Activated T-cell treated with anti-CD3 and anti-CD28 coated beads for 24 hours (primary cell): ENCODE measurements around the gene MYLK.
"Not testable (repeated sequence)": the region's sequence is repeated elsewhere in the genome, so short reads cannot be mapped to it uniquely, and the experiment has no call there.

Experiments used
- DNase-seq: peaks from one replicate; pipeline ENCODE4 v3.0.0-alpha.2; 2020; ENCODE audit warnings: low read depth

MYLK gene

GRCh38 chr3:123621850-123622189, 262.3 kb downstream of the MYLK start:
- DNase-seq: no peak

GRCh38 chr3:123621186-123621849, 262.8 kb downstream of the MYLK start:
- no peak for DNase-seq

GRCh38 chr3:123620343-123620742, 263.8 kb downstream of the MYLK start:
- DNase-seq: no peak

GRCh38 chr3:123618768-123619484, 265.2 kb downstream of the MYLK start:
- DNase-seq: no peak

- DNase-seq: no peak
Observed at GRCh38 chr3:123618076-123618708, 265.9 kb downstream of the MYLK start.

GRCh38 chr3:123616593-123616992, 267.5 kb downstream of the MYLK start:
- DNase-seq: no peak

GRCh38 chr3:123613543-123613942, 270.6 kb downstream of the MYLK start:
- no peak for DNase-seq

GRCh38 chr3:123611674-123612073, 272.5 kb downstream of the MYLK start:
- DNase-seq: not testable (repeated sequence)

GRCh38 chr3:123611082-123611481, 273.1 kb downstream of the MYLK start:
- no peak for DNase-seq

- DNase-seq: no peak
Observed at GRCh38 chr3:123610331-123610730, 273.8 kb downstream of the MYLK start.

- DNase-seq: no peak
Observed at GRCh38 chr3:123609063-123609462, 275.1 kb downstream of the MYLK start.

GRCh38 chr3:123608263-123608937, 275.7 kb downstream of the MYLK start:
- no peak for DNase-seq

- no peak for DNase-seq
Observed at GRCh38 chr3:123606527-123606926, 277.6 kb downstream of the MYLK start.

- no peak for DNase-seq
Observed at GRCh38 chr3:123605789-123606234, 278.3 kb downstream of the MYLK start.

GRCh38 chr3:123603153-123603552, 281.0 kb downstream of the MYLK start:
- not testable (repeated sequence) for DNase-seq

- DNase-seq: no peak
Observed at GRCh38 chr3:123602325-123602724, 281.8 kb downstream of the MYLK start.

- DNase-seq: not testable (repeated sequence)
Observed at GRCh38 chr3:123600863-123601262, 283.3 kb downstream of the MYLK start.

- no peak for DNase-seq
Observed at GRCh38 chr3:123597561-123597960, 286.6 kb downstream of the MYLK start.

- DNase-seq: no peak
Observed at GRCh38 chr3:123595396-123596180, 288.5 kb downstream of the MYLK start.

GRCh38 chr3:123593381-123593780, 290.8 kb downstream of the MYLK start:
- no peak for DNase-seq

- DNase-seq: no peak
Observed at GRCh38 chr3:123590685-123591450, 293.3 kb downstream of the MYLK start.
